Ammon's horn (tissue), 1 donor: ENCODE results near the gene PSME1.
A peak's percentile ranks its signal among the peaks of the same experiment; 100 is the strongest.

Source experiments
- DNase-seq: peaks from one replicate; pipeline ENCODE4 v3.0.0-alpha.2; 2016; ENCODE audit warnings: low spot score

PSME1 gene

GRCh38 chr14:24176599-24176998, 40.6 kb downstream of the PSME1 start:
- no peak for DNase-seq

GRCh38 chr14:24177041-24177825, 41.2 kb downstream of the PSME1 start:
- no peak for DNase-seq

DNA sequence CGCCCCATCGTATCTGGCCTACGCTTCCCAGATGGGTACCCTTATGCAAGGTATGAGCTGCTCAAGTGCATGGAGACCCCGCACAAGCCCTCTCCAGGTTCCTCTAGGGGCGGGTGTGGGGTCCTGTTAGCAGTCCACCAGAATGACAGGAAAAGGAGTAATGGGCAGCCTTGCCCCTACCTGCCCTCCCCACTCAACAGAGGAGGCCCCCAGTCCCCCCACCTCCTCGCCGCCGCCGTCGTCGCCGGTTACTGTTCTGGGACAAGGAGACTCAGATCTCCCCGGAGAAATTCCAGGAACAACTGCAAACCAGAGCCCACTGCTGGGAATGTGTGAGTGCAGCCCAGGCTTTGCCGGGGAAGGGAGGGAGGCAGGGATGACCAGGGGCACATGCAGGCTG, 41.9 kb downstream of the PSME1 start:
- DNase-seq, result no peak

DNA sequence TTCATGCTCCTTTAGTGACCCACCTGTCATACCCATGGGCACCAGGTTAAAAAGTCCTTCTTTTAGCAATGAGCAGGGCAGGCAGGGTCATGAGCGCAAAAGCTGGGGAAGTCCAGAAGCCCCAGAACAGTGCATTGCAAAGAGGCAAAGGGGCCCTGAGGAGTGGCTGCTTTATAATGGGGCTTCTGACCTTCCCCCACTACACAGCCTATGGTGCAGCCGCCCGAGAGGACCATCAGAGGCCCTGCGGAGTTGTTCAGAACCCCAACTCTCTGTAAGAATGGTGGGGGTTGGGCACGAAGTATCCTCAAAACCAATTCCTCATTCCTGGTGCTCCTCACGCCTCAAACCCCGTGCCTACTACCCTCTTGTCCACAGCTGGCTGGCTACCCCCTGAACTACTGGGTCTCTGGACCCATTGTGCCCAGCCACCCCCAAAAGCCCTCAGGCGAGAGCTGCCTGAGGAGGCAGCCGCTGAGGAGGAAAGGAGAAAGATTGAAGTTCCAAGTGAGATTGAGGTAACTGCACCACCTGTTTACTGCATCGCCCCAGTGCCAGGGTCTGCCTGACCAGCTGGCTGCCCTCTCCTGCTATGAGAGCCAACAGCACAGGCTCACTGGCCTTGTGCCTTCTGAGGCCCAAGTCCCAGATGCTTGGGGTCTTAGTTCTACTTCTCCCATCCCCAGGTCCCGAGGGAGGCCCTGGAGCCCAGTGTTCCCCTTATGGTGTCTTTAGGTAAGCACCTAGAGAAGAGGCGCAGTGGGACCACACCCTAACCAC, 42.6 kb downstream of the PSME1 start:
- DNase-seq, result no peak

DNA sequence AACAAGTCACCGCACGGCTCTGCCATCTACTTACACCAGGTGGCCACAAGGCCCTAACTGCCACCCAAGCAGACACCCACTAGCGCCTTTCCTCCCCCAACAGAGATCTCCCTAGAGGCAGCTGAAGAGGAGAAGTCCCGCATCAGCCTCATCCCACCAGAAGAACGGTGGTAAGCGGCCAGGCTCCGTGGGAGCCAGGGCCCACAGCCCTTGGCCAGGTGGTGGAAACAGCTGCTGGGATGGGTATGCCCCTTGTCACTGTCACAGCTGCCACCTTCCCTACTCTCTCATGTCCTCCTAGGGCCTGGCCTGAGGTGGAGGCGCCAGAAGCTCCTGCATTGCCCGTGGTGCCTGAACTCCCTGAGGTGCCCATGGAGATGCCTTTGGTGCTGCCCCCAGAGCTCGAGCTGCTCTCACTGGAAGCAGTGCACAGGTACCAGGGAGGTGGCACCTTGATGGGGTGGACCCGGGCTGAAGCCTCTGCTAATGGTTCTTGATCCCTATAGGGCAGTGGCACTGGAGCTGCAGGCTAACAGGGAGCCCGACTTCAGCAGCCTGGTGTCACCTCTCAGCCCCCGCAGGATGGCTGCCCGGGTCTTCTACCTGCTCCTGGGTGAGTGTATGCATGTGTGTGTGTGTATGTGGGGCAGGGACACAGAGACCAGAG, 43.4 kb downstream of the PSME1 start:
- DNase-seq, result no peak

GRCh38 chr14:24179961-24180796, 44.2 kb downstream of the PSME1 start:
- peak; percentile 82 for DNase-seq

DNA sequence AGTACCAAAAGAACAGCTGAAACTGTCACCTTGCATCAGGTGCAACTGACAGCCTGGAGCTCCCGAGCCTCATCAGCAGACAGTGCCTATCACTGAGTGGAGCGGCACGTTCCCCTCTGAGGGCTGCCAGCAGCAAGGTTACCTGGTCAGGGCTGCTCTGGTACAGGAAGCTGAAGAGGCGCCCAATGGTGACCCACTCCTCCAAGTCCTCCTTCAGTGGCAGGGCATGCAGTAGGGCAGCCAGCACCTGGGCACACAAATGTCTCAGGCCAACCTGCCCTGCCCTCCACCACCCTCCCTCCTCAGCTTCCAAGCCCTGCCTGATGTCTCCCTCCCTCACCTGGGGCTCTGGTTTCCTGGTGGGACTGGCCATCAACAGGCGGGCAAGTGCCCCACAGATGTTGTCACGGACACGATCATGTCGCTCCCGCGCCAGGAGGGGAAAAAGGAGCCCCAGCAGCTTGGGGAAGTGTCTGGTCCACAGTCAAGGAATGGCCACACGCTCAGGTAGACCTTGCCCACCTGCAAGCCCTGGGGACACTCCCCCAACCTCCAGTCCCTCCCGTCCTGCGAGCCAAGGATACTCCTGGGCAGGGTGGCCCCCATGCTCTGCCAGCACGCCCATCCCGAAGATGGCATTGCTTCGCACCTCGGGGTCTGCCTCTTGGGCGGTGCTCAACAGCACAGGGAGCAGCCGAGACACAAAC, 45.5 kb downstream of the PSME1 start:
- no peak for DNase-seq

- no peak for DNase-seq
Observed at GRCh38 chr14:24182110-24182882, 46.3 kb downstream of the PSME1 start.

GRCh38 chr14:24183014-24183481, 47.1 kb downstream of the PSME1 start:
- no peak for DNase-seq

- no peak for DNase-seq
Observed at GRCh38 chr14:24184104-24184970, 48.3 kb downstream of the PSME1 start.

DNA sequence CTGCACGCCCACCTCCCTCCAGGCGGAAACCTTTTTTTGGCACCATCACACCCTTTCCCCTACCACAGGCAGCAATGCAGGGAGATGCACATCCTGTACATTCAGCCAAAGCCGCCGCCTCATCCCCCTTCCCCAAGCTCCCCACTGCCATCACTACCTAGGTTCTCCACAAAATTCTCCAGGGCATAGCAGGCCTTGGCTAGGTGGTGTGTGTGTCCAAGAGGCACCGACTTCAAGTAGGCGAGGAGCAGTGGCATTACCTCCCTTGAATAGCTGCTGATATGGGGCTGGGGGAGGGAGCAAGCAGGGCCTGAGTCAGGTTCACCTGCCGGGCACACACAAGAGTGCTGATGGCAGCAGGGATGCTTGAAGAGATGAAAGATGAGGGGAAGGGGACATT, 49.0 kb downstream of the PSME1 start:
- no peak for DNase-seq

- DNase-seq, result no peak
Observed at GRCh38 chr14:24185741-24186140, 49.7 kb downstream of the PSME1 start.

GRCh38 chr14:24186831-24187538, 51.0 kb downstream of the PSME1 start:
- DNase-seq, result no peak

GRCh38 chr14:24187539-24187915, 51.5 kb downstream of the PSME1 start:
- no peak for DNase-seq
